T-helper 17 cell (primary cell): ENCODE measurements around the gene PICK1. TPM values are rescaled to one million over a fixed set of nuclear protein-coding genes. Genes with fewer than 3 reads are reported as not detected.

ENCODE experiments used
- ATAC-seq: fragments of 150-1000 bp; cut with Tn5 transposase; 2 replicates; pipeline ENCODE4 v1.10.0; 2021; ENCODE audit warnings: mild to moderate bottlenecking, moderate library complexity
- DNase-seq, 3 donors: peaks; one replicate each; pipeline versions ENCODE4 v3.0.0 to v3.0.0-alpha.2; 2020 to 2021
- H3K9me3 ChIP-seq: one replicate; pipeline ENCODE4 v1.7.0; 2013; ENCODE audit warnings: low read length, mild to moderate bottlenecking; ENCODE audit not compliant: control insufficient read depth, poor library complexity, severe bottlenecking
- H3K27ac Mint-ChIP-seq: one replicate; pipeline ENCODE4 v1.8.0; 2022; ENCODE audit warnings: mild to moderate bottlenecking, moderate library complexity, mixed read lengths
- H3K27me3 Mint-ChIP-seq: one replicate; pipeline ENCODE4 v1.8.0; 2022; ENCODE audit warnings: mixed read lengths
- H3K36me3 Mint-ChIP-seq: one replicate; pipeline ENCODE4 v1.8.0; 2022; ENCODE audit warnings: low read depth, mixed read lengths
- H3K4me1 Mint-ChIP-seq: one replicate; pipeline ENCODE4 v1.8.0; 2022; ENCODE audit warnings: mild to moderate bottlenecking, mixed read lengths
- H3K4me3 Mint-ChIP-seq: one replicate; pipeline ENCODE4 v1.8.0; 2022; ENCODE audit warnings: mild to moderate bottlenecking, moderate library complexity, mixed read lengths
- total RNA-seq, 4 donors: library from RNA in 2 of 4; stranded (reverse) in 2 of 4; gene quantifications; one replicate each; pipeline ENCODE4 v1.2.3 and lab custom pipeline; 2022 to 2026

Gene PICK1
- total RNA-seq, 2 donors from 2014 or later = 24.5 to 25.4 TPM

- H3K27me3 Mint-ChIP-seq = peaks cover 7% of the 10 kb centered on the region
Measured at GRCh38 chr22:38026130-38027111, 30.8 kb upstream of the PICK1 start.

GRCh38 chr22:38027487-38027886, 29.7 kb upstream of the PICK1 start:
- H3K27ac Mint-ChIP-seq = no peak overlapping the region

More at GRCh38 chr22:38026130-38027111, 30.8 kb upstream of the PICK1 start:
- no peaks in the 10 kb centered on the region for H3K9me3 ChIP-seq
- Mint-ChIP-seq H3K4me1 (peaks cover 5% of the 10 kb centered on the region), H3K4me3 (no peak overlapping the region), H3K36me3 (peaks cover 7% of the 10 kb centered on the region), H3K27ac (no peak overlapping the region)
- no peak for ATAC-seq
- no peak for DNase-seq

GRCh38 chr22:38028344-38029130, 28.7 kb upstream of the PICK1 start:
- no peak for ATAC-seq
- H3K36me3 Mint-ChIP-seq = peaks cover 7% of the 10 kb centered on the region
- no peak overlapping the region for H3K27ac Mint-ChIP-seq
- DNase-seq = no peak
- H3K4me3 Mint-ChIP-seq = no peak overlapping the region
- peaks cover 5% of the 10 kb centered on the region for H3K4me1 Mint-ChIP-seq
- no peaks in the 10 kb centered on the region for H3K9me3 ChIP-seq
- H3K27me3 Mint-ChIP-seq = peaks cover 7% of the 10 kb centered on the region

More at GRCh38 chr22:38027487-38027886, 29.7 kb upstream of the PICK1 start:
- Mint-ChIP-seq H3K4me1 (peaks cover 5% of the 10 kb centered on the region), H3K4me3 (no peak overlapping the region), H3K27me3 (peaks cover 7% of the 10 kb centered on the region), H3K36me3 (peaks cover 7% of the 10 kb centered on the region)
- no peaks in the 10 kb centered on the region for H3K9me3 ChIP-seq
- no peak for ATAC-seq
- DNase-seq = no peak

- Mint-ChIP-seq H3K4me3 (no peak overlapping the region), H3K27me3 (peaks cover 7% of the 10 kb centered on the region), H3K4me1 (peaks cover 5% of the 10 kb centered on the region), H3K36me3 (peaks cover 7% of the 10 kb centered on the region), H3K27ac (no peak overlapping the region)
- DNase-seq (no peak), ATAC-seq (no peak)
- H3K9me3 ChIP-seq = no peaks in the 10 kb centered on the region
Measured at GRCh38 chr22:38029370-38029769, 27.8 kb upstream of the PICK1 start.

GRCh38 chr22:38029901-38030300, 27.3 kb upstream of the PICK1 start:
- Mint-ChIP-seq H3K4me3 (no peak overlapping the region), H3K27me3 (peaks cover 7% of the 10 kb centered on the region), H3K36me3 (peaks cover 7% of the 10 kb centered on the region), H3K4me1 (peaks cover 5% of the 10 kb centered on the region), H3K27ac (no peak overlapping the region)
- DNase-seq (no peak), ATAC-seq (no peak)
- no peaks in the 10 kb centered on the region for H3K9me3 ChIP-seq

- peaks cover 3% of the 10 kb centered on the region for H3K4me1 Mint-ChIP-seq
- no peaks in the 10 kb centered on the region for H3K9me3 ChIP-seq
- DNase-seq = no peak
- no peak for ATAC-seq
- H3K36me3 Mint-ChIP-seq = peaks cover 2% of the 10 kb centered on the region
- no peak overlapping the region for H3K4me3 Mint-ChIP-seq
- H3K27ac Mint-ChIP-seq = no peak overlapping the region
- peaks cover 2% of the 10 kb centered on the region for H3K27me3 Mint-ChIP-seq
Measured at GRCh38 chr22:38030311-38031133, 26.7 kb upstream of the PICK1 start.

GRCh38 chr22:38031491-38031890, 25.7 kb upstream of the PICK1 start:
- no peak overlapping the region for H3K4me3 Mint-ChIP-seq
- DNase-seq (no peak), ATAC-seq (no peak)
- H3K27me3 Mint-ChIP-seq = no peaks in the 10 kb centered on the region
- peaks cover 2% of the 10 kb centered on the region for H3K36me3 Mint-ChIP-seq
- peaks cover 3% of the 10 kb centered on the region for H3K4me1 Mint-ChIP-seq
- no peaks in the 10 kb centered on the region for H3K9me3 ChIP-seq
- H3K27ac Mint-ChIP-seq = no peak overlapping the region

- DNase-seq (no peak), ATAC-seq (no peak)
- Mint-ChIP-seq H3K27ac (no peak overlapping the region), H3K27me3 (no peaks in the 10 kb centered on the region), H3K4me3 (no peak overlapping the region), H3K4me1 (peaks cover 5% of the 10 kb centered on the region), H3K36me3 (peaks cover 5% of the 10 kb centered on the region)
- no peaks in the 10 kb centered on the region for H3K9me3 ChIP-seq
Measured at GRCh38 chr22:38032681-38033521, 24.3 kb upstream of the PICK1 start.

GRCh38 chr22:38033522-38034277, 23.5 kb upstream of the PICK1 start:
- no peak for ATAC-seq
- Mint-ChIP-seq H3K4me1 (peaks cover 5% of the 10 kb centered on the region), H3K36me3 (peaks cover 5% of the 10 kb centered on the region), H3K4me3 (no peak overlapping the region), H3K27me3 (no peaks in the 10 kb centered on the region), H3K27ac (no peak overlapping the region)
- H3K9me3 ChIP-seq = no peaks in the 10 kb centered on the region
- DNase-seq = no peak

- Mint-ChIP-seq H3K27me3 (no peaks in the 10 kb centered on the region), H3K27ac (no peak overlapping the region), H3K4me3 (no peak overlapping the region), H3K36me3 (peaks cover 5% of the 10 kb centered on the region), H3K4me1 (peaks cover 5% of the 10 kb centered on the region)
- H3K9me3 ChIP-seq = no peaks in the 10 kb centered on the region
- DNase-seq (no peak), ATAC-seq (no peak)
Measured at GRCh38 chr22:38034278-38034882, 22.8 kb upstream of the PICK1 start.

GRCh38 chr22:38034884-38035529, 22.2 kb upstream of the PICK1 start:
- no peak for DNase-seq
- Mint-ChIP-seq H3K27me3 (no peaks in the 10 kb centered on the region), H3K36me3 (peaks cover 3% of the 10 kb centered on the region), H3K27ac (no peak overlapping the region), H3K4me3 (no peak overlapping the region), H3K4me1 (peaks cover 3% of the 10 kb centered on the region)
- no peak for ATAC-seq
- H3K9me3 ChIP-seq = no peaks in the 10 kb centered on the region
